Measurements from ENCODE around the gene TCHP. TPM values are rescaled to one million over a fixed set of nuclear protein-coding genes. Genes with fewer than 3 reads are reported as not detected.

TCHP gene
- total RNA-seq, 1 experiment from 2014 or later, result 13.3 TPM

GRCh38 chr12:109943811-109944210 lies 43.7 kb downstream of the TCHP start:
- H2BK12ac ChIP-seq (ENCODE audit: insufficient read length, low read depth, low read length), result no peak overlapping the region
- no peak overlapping the region for H4K8ac ChIP-seq (replicated peaks; ENCODE audit: insufficient read length, low read depth, low read length)
- H2BK20ac ChIP-seq (ENCODE audit: low read depth, low read length, poor library complexity, severe bottlenecking), result no peak overlapping the region
- H3K27me3 Mint-ChIP-seq (ENCODE audit: low read depth), result no peaks in the 10 kb centered on the region
- no peak overlapping the region for H2BK5ac ChIP-seq (ENCODE audit: insufficient read length, low read length)
- no peak overlapping the region for H3K18ac ChIP-seq (ENCODE audit: insufficient read length, low read depth, low read length)
- H4K5ac ChIP-seq (ENCODE audit: insufficient read length, low read depth, low read length), result no peak overlapping the region
- no peak overlapping the region for H2AK5ac ChIP-seq (ENCODE audit: insufficient read length, low read length)
- H2AFZ ChIP-seq (ENCODE audit: low read length), result no peak overlapping the region
- peaks cover 0 to 16% (median 10%) of the 10 kb centered on the region in 3 experiments; a peak in 4 of 7 replicates for H3K36me3 Mint-ChIP-seq (ENCODE audit: insufficient read depth in 1 of 3, low read depth in 3 of 3)
- no peak for DNase-seq
- no peaks in the 10 kb centered on the region for H3K9me3 ChIP-seq (ENCODE audit: control insufficient read depth, low read depth, low read length)
- no peaks in the 10 kb centered on the region for H3K79me2 ChIP-seq (ENCODE audit: insufficient read depth, low read length)
- H3K9ac ChIP-seq (ENCODE audit: extremely low read depth, insufficient read length, low read length), result no peak overlapping the region
- H3K23me2 ChIP-seq (ENCODE audit: insufficient read length, low read depth, low read length, poor library complexity, severe bottlenecking), result peaks cover 3% of the 10 kb centered on the region
- peaks cover 25 to 29% of the 10 kb centered on the region in 2 experiments for H3K4me1 Mint-ChIP-seq
- H3K56ac ChIP-seq (ENCODE audit: insufficient read length, low read depth, low read length), result no peak overlapping the region
- H3K27ac ChIP-seq (ENCODE audit: insufficient read length, low read depth, low read length), result no peak overlapping the region
- no peak overlapping the region for H4K91ac ChIP-seq (ENCODE audit: insufficient read length, low read depth, low read length)
- H3K4ac ChIP-seq (ENCODE audit: low read depth, low read length), result no peak overlapping the region
- TF ChIP-seq, protein P1, sequence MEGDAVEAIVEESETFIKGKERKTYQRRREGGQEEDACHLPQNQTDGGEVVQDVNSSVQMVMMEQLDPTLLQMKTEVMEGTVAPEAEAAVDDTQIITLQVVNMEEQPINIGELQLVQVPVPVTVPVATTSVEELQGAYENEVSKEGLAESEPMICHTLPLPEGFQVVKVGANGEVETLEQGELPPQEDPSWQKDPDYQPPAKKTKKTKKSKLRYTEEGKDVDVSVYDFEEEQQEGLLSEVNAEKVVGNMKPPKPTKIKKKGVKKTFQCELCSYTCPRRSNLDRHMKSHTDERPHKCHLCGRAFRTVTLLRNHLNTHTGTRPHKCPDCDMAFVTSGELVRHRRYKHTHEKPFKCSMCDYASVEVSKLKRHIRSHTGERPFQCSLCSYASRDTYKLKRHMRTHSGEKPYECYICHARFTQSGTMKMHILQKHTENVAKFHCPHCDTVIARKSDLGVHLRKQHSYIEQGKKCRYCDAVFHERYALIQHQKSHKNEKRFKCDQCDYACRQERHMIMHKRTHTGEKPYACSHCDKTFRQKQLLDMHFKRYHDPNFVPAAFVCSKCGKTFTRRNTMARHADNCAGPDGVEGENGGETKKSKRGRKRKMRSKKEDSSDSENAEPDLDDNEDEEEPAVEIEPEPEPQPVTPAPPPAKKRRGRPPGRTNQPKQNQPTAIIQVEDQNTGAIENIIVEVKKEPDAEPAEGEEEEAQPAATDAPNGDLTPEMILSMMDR (conservative IDR thresholded peaks at IDR 0.05), result no peak
- no peak overlapping the region for H3T11ph ChIP-seq (ENCODE audit: low read length)
- no peaks in the 10 kb centered on the region for H3K79me1 ChIP-seq (ENCODE audit: insufficient read depth, low read depth, low read length, poor library complexity, severe bottlenecking)
- no peak overlapping the region for H2BK120ac ChIP-seq (ENCODE audit: low read depth, low read length, poor library complexity, severe bottlenecking)
- H3K4me1 ChIP-seq (ENCODE audit: insufficient read depth, low read length), result peaks cover 9% of the 10 kb centered on the region; the same call in 1 of the 2 replicates
- WGBS (ENCODE audit: extremely low coverage, insufficient read length, low lambda C conversion rate), result no CpG with 5 or more reads among the region's 7 CpGs
- no peak overlapping the region for H3K14ac ChIP-seq (ENCODE audit: insufficient read depth, low read length)
- no peaks in the 10 kb centered on the region for H3K9me3 Mint-ChIP-seq
- H3K23ac ChIP-seq (ENCODE audit: insufficient read length, low read depth, low read length), result no peak overlapping the region
- H3K27ac Mint-ChIP-seq, result no peak overlapping the region
- H3K4me3 Mint-ChIP-seq, result no peak overlapping the region
- no peak overlapping the region for H3K4me2 ChIP-seq (ENCODE audit: insufficient read depth, insufficient read length, low read length)
- H2BK15ac ChIP-seq (ENCODE audit: low read depth, low read length), result no peak overlapping the region
- H3K27me3 ChIP-seq (ENCODE audit: insufficient read depth, low read length), result no peaks in the 10 kb centered on the region
- H4K20me1 ChIP-seq (ENCODE audit: control insufficient read depth, insufficient read depth, insufficient read length), result no peaks in the 10 kb centered on the region

All from H9 (cell line).